Sigmoid colon (tissue), 4 donors: ENCODE measurements around the gene MIGA2.

Experiments
- EP300 ChIP-seq, 4 donors: sonication (generic); formaldehyde crosslinking; IDR thresholded peaks; one replicate each; pipeline ENCODE4 v1.6.1; 2017; ENCODE audit warnings: antibody characterized with exemption in 4 of 4
- POLR2A ChIP-seq, 2 donors: fragments of 450-650 bp; IDR thresholded peaks; one replicate each; pipeline ENCODE4 v1.6.1; 2016; ENCODE audit warnings: antibody characterized with exemption in 2 of 2, mild to moderate bottlenecking in 2 of 2, moderate library complexity in 2 of 2
- POLR2AphosphoS5 ChIP-seq, 4 donors: sonication (generic); formaldehyde crosslinking; IDR thresholded peaks; one replicate each; pipeline ENCODE4 v1.6.1; 2017; ENCODE audit warnings: antibody characterized with exemption in 4 of 4
- TF ChIP-seq, protein P1 (sequence below), 4 experiments: fragments of 450-650 bp in 3 of 4; fragments of 200-600 bp in 1 of 4; IDR thresholded peaks; one replicate each; pipeline ENCODE4 v1.5.1; 2016 to 2019; ENCODE audit warnings: antibody characterized with exemption in 4 of 4, mild to moderate bottlenecking in 3 of 4, moderate library complexity in 2 of 4

DNA sequence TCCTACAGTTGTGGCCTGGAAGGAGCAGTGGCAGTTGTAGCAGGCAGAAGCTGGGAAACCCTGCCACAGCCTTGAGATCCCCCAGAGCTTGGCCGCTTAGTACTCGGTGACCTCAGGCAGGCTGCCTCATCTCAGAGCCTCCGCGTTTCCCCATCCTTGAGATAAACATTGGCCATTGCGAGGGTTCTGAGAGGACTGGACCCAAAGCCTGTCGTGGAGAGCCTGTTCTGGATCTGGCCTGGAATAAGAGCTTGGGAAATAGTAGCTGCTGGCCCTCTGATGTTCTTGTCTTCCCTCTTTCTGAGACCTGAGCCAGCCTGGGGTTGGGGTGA lies 1.3 kb downstream of the MIGA2 start:
- TF ChIP-seq, protein P1, sequence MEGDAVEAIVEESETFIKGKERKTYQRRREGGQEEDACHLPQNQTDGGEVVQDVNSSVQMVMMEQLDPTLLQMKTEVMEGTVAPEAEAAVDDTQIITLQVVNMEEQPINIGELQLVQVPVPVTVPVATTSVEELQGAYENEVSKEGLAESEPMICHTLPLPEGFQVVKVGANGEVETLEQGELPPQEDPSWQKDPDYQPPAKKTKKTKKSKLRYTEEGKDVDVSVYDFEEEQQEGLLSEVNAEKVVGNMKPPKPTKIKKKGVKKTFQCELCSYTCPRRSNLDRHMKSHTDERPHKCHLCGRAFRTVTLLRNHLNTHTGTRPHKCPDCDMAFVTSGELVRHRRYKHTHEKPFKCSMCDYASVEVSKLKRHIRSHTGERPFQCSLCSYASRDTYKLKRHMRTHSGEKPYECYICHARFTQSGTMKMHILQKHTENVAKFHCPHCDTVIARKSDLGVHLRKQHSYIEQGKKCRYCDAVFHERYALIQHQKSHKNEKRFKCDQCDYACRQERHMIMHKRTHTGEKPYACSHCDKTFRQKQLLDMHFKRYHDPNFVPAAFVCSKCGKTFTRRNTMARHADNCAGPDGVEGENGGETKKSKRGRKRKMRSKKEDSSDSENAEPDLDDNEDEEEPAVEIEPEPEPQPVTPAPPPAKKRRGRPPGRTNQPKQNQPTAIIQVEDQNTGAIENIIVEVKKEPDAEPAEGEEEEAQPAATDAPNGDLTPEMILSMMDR (IDR thresholded peaks at IDR 0.05): no peak
- TF ChIP-seq POLR2A (IDR thresholded peaks at IDR 0.05): no peak
- TF ChIP-seq EP300 (IDR thresholded peaks at IDR 0.05): no peak
- TF ChIP-seq POLR2AphosphoS5 (IDR thresholded peaks at IDR 0.05): peak in 3 of 4 donors; percentile 9 to 51 (median 44)
